Astrocyte of the cerebellum (primary cell): ENCODE data around the gene TBC1D19.
"Not testable (repeated sequence)": the region's sequence is repeated elsewhere in the genome, so short reads cannot be mapped to it uniquely, and the experiment has no call there.

Source experiments
- DNase-seq: peaks from one replicate; pipeline ENCODE4 v3.0.0-alpha.2; 2011; ENCODE audit warnings: low read depth
- H3K4me3 ChIP-seq: 2 replicates; pipeline ENCODE4 v1.5.1; 2011; ENCODE audit warnings: mild to moderate bottlenecking, low read depth, low read length, moderate library complexity
- CTCF ChIP-seq: IDR thresholded peaks from 2 replicates; pipeline ENCODE4 v1.5.1; 2012; ENCODE audit warnings: low read length, low read depth, moderate library complexity, mild to moderate bottlenecking; ENCODE audit errors: missing control alignments
- in situ Hi-C: cut with HindIII; loops from 2 replicates; pipeline ENCODE4 v1.10.0; 2017; ENCODE audit warnings: low sequenced_read_pairs

Gene TBC1D19

GRCh38 chr4:26611885-26612284, 28.0 kb downstream of the TBC1D19 start:
- no peak overlapping the region for H3K4me3 ChIP-seq
- no peak for DNase-seq
- in situ Hi-C loops, result no loop called here
- TF ChIP-seq CTCF, result no peak

DNA sequence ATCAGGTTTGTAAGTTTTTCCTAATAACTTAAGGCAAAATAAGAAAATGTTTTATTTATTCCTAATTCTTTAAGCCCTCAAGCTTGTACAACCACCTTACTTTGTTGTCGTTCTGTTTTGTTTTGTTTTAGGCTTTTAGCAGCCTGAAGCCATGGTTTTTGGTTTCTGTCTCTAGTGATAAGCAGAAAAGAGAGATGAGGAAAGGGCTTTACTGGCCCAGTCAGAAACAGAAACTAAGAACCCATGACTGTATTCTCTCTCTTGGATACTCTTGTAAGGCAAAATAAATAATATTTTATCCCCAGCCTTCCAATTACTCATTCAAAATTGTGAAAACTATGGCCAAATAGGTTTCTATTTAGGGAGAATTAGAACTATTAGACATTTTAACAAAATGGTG, 29.4 kb downstream of the TBC1D19 start:
- DNase-seq, result no peak
- in situ Hi-C loops, result no loop called here
- no peak overlapping the region for H3K4me3 ChIP-seq
- TF ChIP-seq CTCF, result no peak

GRCh38 chr4:26613735-26614134, 29.9 kb downstream of the TBC1D19 start:
- DNase-seq, result no peak
- in situ Hi-C loops, result no loop called here
- H3K4me3 ChIP-seq, result no peak overlapping the region
- TF ChIP-seq CTCF, result no peak

- no peak overlapping the region for H3K4me3 ChIP-seq
- in situ Hi-C loops, result no loop called here
- TF ChIP-seq CTCF, result no peak
- DNase-seq, result no peak
These were observed 35.9 kb downstream of the TBC1D19 start for GRCh38 chr4:26619784-26620183.

GRCh38 chr4:26621366-26621765, 37.5 kb downstream of the TBC1D19 start:
- no peak for DNase-seq
- H3K4me3 ChIP-seq, result no peak overlapping the region
- in situ Hi-C loops, result no loop called here
- no peak for TF ChIP-seq CTCF

DNA sequence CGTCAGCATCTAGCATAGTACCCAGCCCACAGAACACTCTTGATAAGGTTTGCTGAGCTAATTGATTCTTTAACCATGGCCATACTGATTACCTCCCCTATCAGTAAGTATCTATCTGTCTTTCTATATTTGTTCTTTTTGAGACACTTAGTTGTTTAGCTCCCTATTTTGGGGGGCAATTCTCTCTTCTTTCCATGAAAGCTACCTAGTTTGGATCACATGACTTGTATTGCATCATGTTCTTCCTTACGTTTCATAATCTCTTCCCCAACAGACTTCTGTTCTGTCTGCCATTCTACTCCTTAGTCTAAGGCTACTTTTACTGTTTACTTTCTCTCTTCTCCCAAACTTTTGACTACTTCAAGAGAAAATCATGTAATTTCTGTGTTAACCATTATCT, 39.0 kb downstream of the TBC1D19 start:
- no peak for DNase-seq
- H3K4me3 ChIP-seq, result no peak overlapping the region
- TF ChIP-seq CTCF, result no peak
- in situ Hi-C loops, result no loop called here

- H3K4me3 ChIP-seq, DNase-seq, in situ Hi-C loops: not testable (repeated sequence)
These were observed 42.8 kb downstream of the TBC1D19 start for GRCh38 chr4:26626658-26627057.
